ENCODE results near the gene MDH1.

DNA sequence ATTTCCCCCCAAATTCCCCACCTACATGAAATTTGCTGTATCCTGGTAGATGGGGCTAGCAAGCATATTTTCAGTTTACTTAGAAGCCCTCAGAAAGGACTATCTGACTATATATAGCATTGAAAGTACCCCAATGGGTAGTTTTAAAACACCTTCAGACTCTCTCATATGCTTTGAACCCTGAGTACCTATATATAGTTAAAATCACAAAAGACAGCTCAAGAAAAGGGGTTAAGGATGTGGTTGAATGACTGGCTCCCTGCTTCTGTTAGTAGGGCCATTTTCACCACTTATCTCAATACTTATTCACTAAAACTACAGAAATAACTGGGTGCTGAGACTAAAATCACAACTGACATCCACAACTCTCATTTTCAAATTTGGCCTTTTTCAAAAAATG, 19.0 kb upstream of the MDH1 start:
- TF ChIP-seq, protein P1, sequence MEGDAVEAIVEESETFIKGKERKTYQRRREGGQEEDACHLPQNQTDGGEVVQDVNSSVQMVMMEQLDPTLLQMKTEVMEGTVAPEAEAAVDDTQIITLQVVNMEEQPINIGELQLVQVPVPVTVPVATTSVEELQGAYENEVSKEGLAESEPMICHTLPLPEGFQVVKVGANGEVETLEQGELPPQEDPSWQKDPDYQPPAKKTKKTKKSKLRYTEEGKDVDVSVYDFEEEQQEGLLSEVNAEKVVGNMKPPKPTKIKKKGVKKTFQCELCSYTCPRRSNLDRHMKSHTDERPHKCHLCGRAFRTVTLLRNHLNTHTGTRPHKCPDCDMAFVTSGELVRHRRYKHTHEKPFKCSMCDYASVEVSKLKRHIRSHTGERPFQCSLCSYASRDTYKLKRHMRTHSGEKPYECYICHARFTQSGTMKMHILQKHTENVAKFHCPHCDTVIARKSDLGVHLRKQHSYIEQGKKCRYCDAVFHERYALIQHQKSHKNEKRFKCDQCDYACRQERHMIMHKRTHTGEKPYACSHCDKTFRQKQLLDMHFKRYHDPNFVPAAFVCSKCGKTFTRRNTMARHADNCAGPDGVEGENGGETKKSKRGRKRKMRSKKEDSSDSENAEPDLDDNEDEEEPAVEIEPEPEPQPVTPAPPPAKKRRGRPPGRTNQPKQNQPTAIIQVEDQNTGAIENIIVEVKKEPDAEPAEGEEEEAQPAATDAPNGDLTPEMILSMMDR (IDR thresholded peaks at IDR 0.05) = no peak
- no peak for TF ChIP-seq EZH2 (IDR thresholded peaks at IDR 0.05; ENCODE audit: borderline replicate concordance, insufficient read depth, low read depth, low read length, poor library complexity, severe bottlenecking)

Measured in B cell (primary cell).